K562 (cell line): ENCODE results near the gene DRC1. TPM values are rescaled to one million over a fixed set of nuclear protein-coding genes. Genes with fewer than 3 reads are reported as not detected.
A peak's percentile ranks its signal among the peaks of the same experiment; 100 is the strongest.

Experiments used
- BRF1 ChIP-seq: IDR thresholded peaks from 3 replicates; pipeline ENCODE4 v1.6.1; 2011; ENCODE audit warnings: borderline replicate concordance, mild to moderate bottlenecking; ENCODE audit not compliant: insufficient read length; ENCODE audit errors: extremely low read depth
- CC2D1A ChIP-seq: fragments of 450-650 bp; IDR thresholded peaks from 2 replicates; pipeline ENCODE4 v1.6.1; 2017; ENCODE audit warnings: mild to moderate bottlenecking
- FOXK2 ChIP-seq, 2 experiments: fragments of 450-650 bp; IDR thresholded peaks in 1 of 2; conservative IDR thresholded peaks in 1 of 2; 2 replicates each; pipeline ENCODE4 v1.6.1; 2016; ENCODE audit warnings: low read depth in 2 of 2, mild to moderate bottlenecking in 1 of 2
- HDAC2 ChIP-seq: fragments of 450-650 bp; IDR thresholded peaks from 2 replicates; pipeline ENCODE4 v1.6.1; 2016; ENCODE audit warnings: mild to moderate bottlenecking
- MAFK ChIP-seq: IDR thresholded peaks from 2 replicates; pipeline ENCODE4 v1.6.1; 2011; ENCODE audit warnings: low read length, improper control_type of control experiment
- MECOM ChIP-seq: fragments of 250-450 bp; sonication (Bioruptor Pico); IDR thresholded peaks from 2 replicates; pipeline ENCODE4 v1.8.0; 2022; ENCODE audit warnings: inconsistent platforms
- MYC ChIP-seq, 2 experiments: fragments of 250-450 bp in 1 of 2; sonication (Bioruptor Pico) in 1 of 2; IDR thresholded peaks; 2 replicates each; pipeline versions ENCODE4 v1.5.1 to v1.6.1; 2012 to 2021; ENCODE audit warnings: low read depth in 2 of 2, borderline replicate concordance in 1 of 2, improper control_type of control experiment in 1 of 2, low read length in 1 of 2, mild to moderate bottlenecking in 1 of 2, moderate library complexity in 1 of 2
- RBM14 ChIP-seq: fragments of 200-400 bp; formaldehyde crosslinking; IDR thresholded peaks from 2 replicates; pipeline ENCODE4 v1.6.1; 2018; ENCODE audit warnings: low read depth, mild to moderate bottlenecking, low read length, moderate library complexity, borderline replicate concordance; ENCODE audit not compliant: insufficient read depth
- RUNX1 ChIP-seq: sonication (generic); IDR thresholded peaks from 2 replicates; pipeline ENCODE4 v1.6.1; 2016; ENCODE audit warnings: antibody characterized with exemption, low read depth
- SNAPC5 ChIP-seq: fragments of 250-450 bp; sonication (Bioruptor Pico); IDR thresholded peaks from 2 replicates; pipeline ENCODE4 v1.8.0; 2021; ENCODE audit warnings: moderate library complexity, mild to moderate bottlenecking, inconsistent platforms
- ZNF224 ChIP-seq: sonication (generic); formaldehyde crosslinking; IDR thresholded peaks from 2 replicates; pipeline ENCODE4 v1.8.0; 2022; ENCODE audit warnings: mild to moderate bottlenecking, missing genetic modification reagents
- ZNF436 ChIP-seq: fragments of 250-450, 450-650 bp; sonication (Bioruptor Pico); formaldehyde crosslinking; IDR thresholded peaks from 2 replicates; pipeline ENCODE4 v1.7.0; 2020; ENCODE audit warnings: mild to moderate bottlenecking
- ZNF512 ChIP-seq: IDR thresholded peaks from 2 replicates; pipeline ENCODE4 v1.6.1; 2016; ENCODE audit warnings: missing genetic modification characterization, missing compliant biosample characterization
- ZNF583 ChIP-seq: fragments of 250-450 bp; sonication (Bioruptor Pico); IDR thresholded peaks from 2 replicates; pipeline ENCODE4 v1.4.0; 2020
- ZNF699 ChIP-seq: fragments of 250-450 bp; sonication (Bioruptor Pico); IDR thresholded peaks from 2 replicates; pipeline ENCODE4 v1.8.0; 2021; ENCODE audit warnings: mild to moderate bottlenecking, moderate library complexity; ENCODE audit not compliant: insufficient replicate concordance
- polyA plus RNA-seq, 8 experiments: library from polyadenylated mRNA; depleted of rRNA in 4 of 8; stranded (reverse) in 5 of 8; unstranded in 3 of 8; fragments of >200 nt; fragmentation: Nextera tagmentation in 2 of 8; fragmentation: Illumina TruSeq in 1 of 8; extraction: Ambion mirVana in 2 of 8; extraction: Trizol in 1 of 8; gene quantifications; 2 replicates each; pipeline versions ENCODE4 v1.2.1 to v1.2.3, GENCODE V29; 2011 to 2014; ENCODE audit warnings: inconsistent platforms in 1 of 8, missing spikeins in 1 of 8
- total RNA-seq, 7 experiments: library from RNA; depleted of rRNA in 6 of 7; stranded (reverse); fragments of >200 nt in 6 of 7; fragmentation: Illumina TruSeq in 2 of 7; extraction: Trizol in 2 of 7; gene quantifications; 2 replicates each; pipeline versions ENCODE4 v1.2.1 to v1.2.3, GENCODE V29; 2011 to 2021; ENCODE audit warnings: low replicate concordance in 1 of 7
- TF ChIP-seq, protein P1 (sequence below): fragments of 450-650 bp; IDR thresholded peaks from 2 replicates; pipeline ENCODE4 v1.6.1; 2016
- TF ChIP-seq, protein P2 (sequence below): fragments of 250-450 bp; sonication (Bioruptor Pico); IDR thresholded peaks from 2 replicates; pipeline ENCODE4 v1.8.0; 2022; ENCODE audit warnings: moderate library complexity, mild to moderate bottlenecking, inconsistent platforms
- TF ChIP-seq, protein P3 (sequence below): fragments of 250-450 bp; sonication (Bioruptor Pico); IDR thresholded peaks from 2 replicates; pipeline ENCODE4 v1.8.0; 2022; ENCODE audit warnings: inconsistent platforms, mild to moderate bottlenecking, moderate library complexity, borderline replicate concordance
- TF ChIP-seq, protein P4 (sequence below): fragments of 200-800 bp; sonication (Bioruptor generic); IDR thresholded peaks from 2 replicates; pipeline ENCODE4 v1.6.1; 2017; ENCODE audit warnings: missing genetic modification characterization, missing compliant biosample characterization

Gene DRC1
- total and polyA plus RNA-seq, 9 of the 15 experiments (the other 6 are each of a cell fraction or from before 2014, with no cell fraction given), result 0.07 to 0.10 TPM; not detected in 7

DNA sequence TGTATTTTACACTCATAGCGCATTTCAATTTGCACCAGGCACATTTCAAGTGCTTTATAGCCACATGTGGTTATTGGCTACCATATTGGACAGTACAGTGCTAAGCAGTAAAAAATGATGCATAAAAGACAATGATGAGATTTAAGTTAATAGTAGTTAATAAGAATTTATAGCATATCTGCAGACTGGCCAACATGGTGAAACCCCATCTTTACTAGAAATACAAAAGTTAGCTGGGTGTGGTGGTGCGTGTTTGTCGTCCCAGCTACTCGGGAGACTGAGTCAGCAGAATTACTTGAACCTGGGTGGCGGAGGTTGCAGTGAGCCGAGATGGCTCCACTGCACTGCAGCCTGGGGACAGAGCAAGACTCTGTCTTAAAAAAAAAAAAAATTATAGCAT is 9.7 kb downstream of the DRC1 start (continued):
- TF ChIP-seq, protein P1, sequence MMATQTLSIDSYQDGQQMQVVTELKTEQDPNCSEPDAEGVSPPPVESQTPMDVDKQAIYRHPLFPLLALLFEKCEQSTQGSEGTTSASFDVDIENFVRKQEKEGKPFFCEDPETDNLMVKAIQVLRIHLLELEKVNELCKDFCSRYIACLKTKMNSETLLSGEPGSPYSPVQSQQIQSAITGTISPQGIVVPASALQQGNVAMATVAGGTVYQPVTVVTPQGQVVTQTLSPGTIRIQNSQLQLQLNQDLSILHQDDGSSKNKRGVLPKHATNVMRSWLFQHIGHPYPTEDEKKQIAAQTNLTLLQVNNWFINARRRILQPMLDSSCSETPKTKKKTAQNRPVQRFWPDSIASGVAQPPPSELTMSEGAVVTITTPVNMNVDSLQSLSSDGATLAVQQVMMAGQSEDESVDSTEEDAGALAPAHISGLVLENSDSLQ, result no peak
- TF ChIP-seq RUNX1 (no peak), BRF1 (no peak), ZNF583 (CRISPR knock-in tag) (peak; percentile 71), FOXK2 (conservative IDR thresholded peaks at IDR 0.05 in 1 of 2, IDR thresholded peaks at IDR 0.05 in 1 of 2; ENCODE audit: low read depth in 2 of 2) (peak in 1 of 2 experiments; percentile 8; a peak in 1 of 4 replicates), SNAPC5 (CRISPR knock-in tag) (no peak), CC2D1A (no peak), MECOM (CRISPR knock-in tag) (peak; percentile 14; the same call in 1 of the 2 replicates), MAFK (peak; percentile 94), MYC (IDR thresholded peaks at IDR 0.05; ENCODE audit: low read depth, low read length) (0 out of 2 replicates have a peak, but pooled peaks have one; percentile 1), MYC (CRISPR knock-in tag; IDR thresholded peaks at IDR 0.05; ENCODE audit: borderline replicate concordance, low read depth) (no peak), RBM14 (no peak), ZNF699 (CRISPR knock-in tag) (no peak), ZNF436 (CRISPR knock-in tag) (no peak), ZNF512 (tag) (no peak), ZNF224 (no peak), HDAC2 (no peak)
- TF ChIP-seq, protein P2, sequence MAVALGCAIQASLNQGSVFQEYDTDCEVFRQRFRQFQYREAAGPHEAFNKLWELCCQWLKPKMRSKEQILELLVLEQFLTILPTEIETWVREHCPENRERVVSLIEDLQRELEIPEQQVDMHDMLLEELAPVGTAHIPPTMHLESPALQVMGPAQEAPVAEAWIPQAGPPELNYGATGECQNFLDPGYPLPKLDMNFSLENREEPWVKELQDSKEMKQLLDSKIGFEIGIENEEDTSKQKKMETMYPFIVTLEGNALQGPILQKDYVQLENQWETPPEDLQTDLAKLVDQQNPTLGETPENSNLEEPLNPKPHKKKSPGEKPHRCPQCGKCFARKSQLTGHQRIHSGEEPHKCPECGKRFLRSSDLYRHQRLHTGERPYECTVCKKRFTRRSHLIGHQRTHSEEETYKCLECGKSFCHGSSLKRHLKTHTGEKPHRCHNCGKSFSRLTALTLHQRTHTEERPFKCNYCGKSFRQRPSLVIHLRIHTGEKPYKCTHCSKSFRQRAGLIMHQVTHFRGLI (CRISPR knock-in tag), result peak; percentile 57; the same call in 1 of the 2 replicates
- TF ChIP-seq, protein P3, sequence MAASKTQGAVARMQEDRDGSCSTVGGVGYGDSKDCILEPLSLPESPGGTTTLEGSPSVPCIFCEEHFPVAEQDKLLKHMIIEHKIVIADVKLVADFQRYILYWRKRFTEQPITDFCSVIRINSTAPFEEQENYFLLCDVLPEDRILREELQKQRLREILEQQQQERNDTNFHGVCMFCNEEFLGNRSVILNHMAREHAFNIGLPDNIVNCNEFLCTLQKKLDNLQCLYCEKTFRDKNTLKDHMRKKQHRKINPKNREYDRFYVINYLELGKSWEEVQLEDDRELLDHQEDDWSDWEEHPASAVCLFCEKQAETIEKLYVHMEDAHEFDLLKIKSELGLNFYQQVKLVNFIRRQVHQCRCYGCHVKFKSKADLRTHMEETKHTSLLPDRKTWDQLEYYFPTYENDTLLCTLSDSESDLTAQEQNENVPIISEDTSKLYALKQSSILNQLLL (CRISPR knock-in tag), result no peak
- TF ChIP-seq, protein P4, sequence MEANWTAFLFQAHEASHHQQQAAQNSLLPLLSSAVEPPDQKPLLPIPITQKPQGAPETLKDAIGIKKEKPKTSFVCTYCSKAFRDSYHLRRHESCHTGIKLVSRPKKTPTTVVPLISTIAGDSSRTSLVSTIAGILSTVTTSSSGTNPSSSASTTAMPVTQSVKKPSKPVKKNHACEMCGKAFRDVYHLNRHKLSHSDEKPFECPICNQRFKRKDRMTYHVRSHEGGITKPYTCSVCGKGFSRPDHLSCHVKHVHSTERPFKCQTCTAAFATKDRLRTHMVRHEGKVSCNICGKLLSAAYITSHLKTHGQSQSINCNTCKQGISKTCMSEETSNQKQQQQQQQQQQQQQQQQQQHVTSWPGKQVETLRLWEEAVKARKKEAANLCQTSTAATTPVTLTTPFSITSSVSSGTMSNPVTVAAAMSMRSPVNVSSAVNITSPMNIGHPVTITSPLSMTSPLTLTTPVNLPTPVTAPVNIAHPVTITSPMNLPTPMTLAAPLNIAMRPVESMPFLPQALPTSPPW (CRISPR knock-in tag), result 0 out of 2 replicates have a peak, but pooled peaks have one; percentile 28
